HepG2 (cell line): Measurements from ENCODE around the gene PLSCR5. TPM values are rescaled to one million over a fixed set of nuclear protein-coding genes. Genes with fewer than 3 reads are reported as not detected.

ENCODE experiments used
- ATAC-seq: fragments of 200-7000 bp; cut with Tn5 transposase; 3 replicates; pipeline ENCODE4 v1.9.1; 2020; ENCODE audit warnings: mild to moderate bottlenecking, moderate library complexity
- BruUV-seq: library from RNA; stranded (reverse); fragments of 400-500 nt; replicated peaks from 2 replicates; lab custom pipeline; 2021; lab: Mats Ljungman, UMichigan
- CTCF ChIA-PET: fragments of 300-600 bp; formaldehyde crosslinking; extraction: SDS; loops from one replicate; lab custom pipeline; 2021; ENCODE audit warnings: low total read pairs, inconsistent platforms, low intra/inter-chr PET ratio; lab: Yijun Ruan, JAX
- POLR2A ChIA-PET: fragments of 350-600 bp; sonication (Branson Sonifier 250); formaldehyde crosslinking; loops from one replicate; lab custom pipeline; 2020; ENCODE audit warnings: antibody characterized with exemption, inconsistent platforms; lab: Yijun Ruan, JAX
- DNase-seq: peaks from one replicate; pipeline ENCODE4 v3.0.0-alpha.2; 2015; ENCODE audit warnings: low spot score
- FAIRE-seq: peaks from 3 replicates; lab custom pipeline; 2011; peaks lifted over from hg19 to GRCh38; lab: Jason Lieb, UNC
- H2AFZ ChIP-seq: one replicate; pipeline ENCODE4 v1.6.1; 2011; ENCODE audit warnings: low read length, inconsistent platforms
- H3K27ac ChIP-seq: fragments of 300-600 bp; 3 replicates; pipeline ENCODE4 v1.8.0; 2011; ENCODE audit warnings: mixed run types, mild to moderate bottlenecking, mixed read lengths, low read length, inconsistent platforms; ENCODE audit not compliant: insufficient read depth; ENCODE audit errors: extremely low read length
- H3K27me3 ChIP-seq, 2 experiments: fragments of 200-600 bp in 1 of 2; 2 replicates in 1 of 2; 3 replicates in 1 of 2; pipeline versions ENCODE4 v1.6.0 to v1.8.0; 2011; ENCODE audit warnings: low read length in 2 of 2, mild to moderate bottlenecking in 2 of 2, moderate library complexity in 2 of 2, inconsistent platforms in 1 of 2; ENCODE audit not compliant: insufficient read depth in 2 of 2, control insufficient read depth in 1 of 2
- H3K36me3 ChIP-seq, 2 experiments: fragments of 200-600 bp in 1 of 2; replicated peaks in 1 of 2; 2 replicates in 1 of 2; 3 replicates in 1 of 2; pipeline versions ENCODE4 v1.5.1 to v1.8.0; 2011; ENCODE audit warnings: low read length in 2 of 2, inconsistent platforms in 1 of 2; ENCODE audit not compliant: insufficient read depth in 2 of 2, control insufficient read depth in 1 of 2
- H3K4me1 ChIP-seq: 2 replicates; pipeline ENCODE4 v1.5.1; 2012; ENCODE audit warnings: low read length, inconsistent platforms; ENCODE audit not compliant: insufficient read depth
- H3K4me2 ChIP-seq: 2 replicates; pipeline ENCODE4 v1.6.0; 2011; ENCODE audit warnings: low read depth, low read length, inconsistent platforms
- H3K4me3 ChIP-seq, 3 experiments: fragments of 200-600 bp in 1 of 3; sonication (generic), shearing (Covaris generic) in 1 of 3; replicated peaks in 1 of 3; 2 replicates each; pipeline ENCODE4 v1.5.1; 2011 to 2016; ENCODE audit warnings: low read length in 3 of 3, inconsistent platforms in 2 of 3, low read depth in 2 of 3, mild to moderate bottlenecking in 2 of 3, control low read depth in 1 of 3, mixed read lengths in 1 of 3; ENCODE audit not compliant: insufficient read depth in 1 of 3
- H3K79me2 ChIP-seq: one replicate; pipeline ENCODE4 v1.6.1; 2011; ENCODE audit warnings: low read length, inconsistent platforms; ENCODE audit not compliant: insufficient read depth
- H3K9ac ChIP-seq: 2 replicates; pipeline ENCODE4 v1.6.0; 2011; ENCODE audit warnings: mild to moderate bottlenecking, low read depth, low read length, inconsistent platforms; ENCODE audit not compliant: insufficient read depth
- H3K9me3 ChIP-seq: 2 replicates; pipeline ENCODE4 v1.5.1; 2012; ENCODE audit warnings: mild to moderate bottlenecking, low read length
- H4K20me1 ChIP-seq: 2 replicates; pipeline ENCODE4 v1.6.0; 2011; ENCODE audit warnings: inconsistent platforms, mild to moderate bottlenecking, low read length, moderate library complexity; ENCODE audit not compliant: insufficient read depth
- CBX1 ChIP-seq: IDR thresholded peaks from one replicate; pipeline ENCODE4 v1.6.1; 2016; ENCODE audit warnings: antibody characterized with exemption, low read depth
- GABPB1 ChIP-seq: IDR thresholded peaks from 2 replicates; pipeline ENCODE4 v1.6.1; 2016; ENCODE audit warnings: mild to moderate bottlenecking, missing genetic modification reagents, moderate library complexity, missing compliant biosample characterization
- HDAC1 ChIP-seq: sonication (generic); formaldehyde crosslinking; IDR thresholded peaks from 2 replicates; pipeline ENCODE4 v1.5.1; 2020; ENCODE audit warnings: mild to moderate bottlenecking, missing genetic modification reagents
- KLF15 ChIP-seq: sonication (generic); formaldehyde crosslinking; IDR thresholded peaks from 2 replicates; pipeline ENCODE4 v1.8.1; 2023; ENCODE audit warnings: borderline replicate concordance, mild to moderate bottlenecking, inconsistent platforms, missing genetic modification reagents, mixed read lengths
- SRSF1 ChIP-seq: fragments of 200-400 bp; formaldehyde crosslinking; optimal IDR thresholded peaks from 2 replicates; pipeline ENCODE3; 2017; ENCODE audit warnings: mild to moderate bottlenecking, low read depth, low read length, moderate library complexity
- SRSF9 ChIP-seq: fragments of 200-400 bp; formaldehyde crosslinking; IDR thresholded peaks from 2 replicates; pipeline ENCODE4 v1.6.1; 2018; ENCODE audit warnings: borderline replicate concordance, mild to moderate bottlenecking, low read depth, low read length; ENCODE audit not compliant: insufficient read depth, poor library complexity, severe bottlenecking
- TFDP1 ChIP-seq: IDR thresholded peaks from 2 replicates; pipeline ENCODE4 v1.6.1; 2016; ENCODE audit warnings: missing compliant biosample characterization, missing genetic modification reagents, borderline replicate concordance
- ZFP36L2 ChIP-seq: sonication (generic); formaldehyde crosslinking; IDR thresholded peaks from 2 replicates; pipeline ENCODE4 v1.4.0; 2020; ENCODE audit warnings: missing genetic modification reagents
- ZNF230 ChIP-seq: sonication (generic); formaldehyde crosslinking; IDR thresholded peaks from 2 replicates; pipeline ENCODE4 v1.4.0; 2020; ENCODE audit warnings: mild to moderate bottlenecking, missing genetic modification reagents
- ZNF232 ChIP-seq: sonication (generic); formaldehyde crosslinking; IDR thresholded peaks from 2 replicates; pipeline ENCODE4 v1.4.0; 2020; ENCODE audit warnings: missing genetic modification reagents, borderline replicate concordance
- ZNF496 ChIP-seq: sonication (generic); formaldehyde crosslinking; IDR thresholded peaks from 2 replicates; pipeline ENCODE4 v1.8.1; 2023; ENCODE audit warnings: mild to moderate bottlenecking, moderate library complexity, missing genetic modification reagents; ENCODE audit not compliant: insufficient replicate concordance
- ZSCAN29 ChIP-seq: sonication (generic); formaldehyde crosslinking; conservative IDR thresholded peaks from 2 replicates; pipeline ENCODE4 v1.4.0; 2020; ENCODE audit warnings: mild to moderate bottlenecking, missing genetic modification reagents
- ZUFSP ChIP-seq: sonication (generic); formaldehyde crosslinking; IDR thresholded peaks from 2 replicates; pipeline ENCODE4 v1.9.0; 2021; ENCODE audit warnings: missing genetic modification reagents, mild to moderate bottlenecking, borderline replicate concordance
- WGBS: methylation state at CpG from one replicate; pipeline ENCODE4 v1.1.6; 2017; ENCODE audit warnings: low lambda C conversion rate; 5-methylcytosine and 5-hydroxymethylcytosine counted together
- in situ Hi-C: cut with HindIII; loops from 2 replicates; pipeline ENCODE4 v1.10.0; 2017; ENCODE audit warnings: low pct_unique_long_range_greater_than_20kb; ENCODE audit not compliant: extremely low pct_ligation_motif_present
- intact Hi-C: fragments of 100-400 bp; cut with micrococcal nuclease; formaldehyde crosslinking; loops from one replicate; pipeline ENCODE4 v1.10.0; 2022; ENCODE audit not compliant: unreplicated experiment
- polyA plus RNA-seq, 8 experiments: library from polyadenylated mRNA; depleted of rRNA in 3 of 8; stranded (reverse) in 7 of 8; unstranded in 1 of 8; fragments of >200 nt; fragmentation: Illumina TruSeq in 4 of 8; extraction: Trizol in 4 of 8; gene quantifications; 2 replicates each; pipeline versions ENCODE4 v1.2.1 to v1.2.3, GENCODE V29; 2011 to 2016; ENCODE audit warnings: low read depth in 4 of 8, missing spikeins in 1 of 8, mixed read lengths in 1 of 8; ENCODE audit not compliant: insufficient read depth in 1 of 8
- total RNA-seq, 5 experiments: library from RNA; depleted of rRNA; stranded (reverse); fragments of >200 nt; fragmentation: Illumina TruSeq; extraction: Trizol; gene quantifications; 2 replicates each; pipeline ENCODE4 v1.2.3, GENCODE V29; 2016; ENCODE audit warnings: low read depth in 1 of 5
- TF ChIP-seq, protein P1 (sequence below): sonication (generic); formaldehyde crosslinking; IDR thresholded peaks from 2 replicates; pipeline ENCODE4 v1.8.1; 2022; ENCODE audit warnings: low read depth, mild to moderate bottlenecking, missing genetic modification reagents
- TF ChIP-seq, protein P2 (sequence below): sonication (generic); formaldehyde crosslinking; IDR thresholded peaks from 2 replicates; pipeline ENCODE4 v1.4.0; 2020; ENCODE audit warnings: low read depth, mild to moderate bottlenecking, missing genetic modification reagents

Gene PLSCR5
- total and polyA plus RNA-seq, 2 of the 13 experiments (the other 11 are each of a cell fraction or from before 2014, with no cell fraction given), result 0.50 TPM; not detected in 1

DNA sequence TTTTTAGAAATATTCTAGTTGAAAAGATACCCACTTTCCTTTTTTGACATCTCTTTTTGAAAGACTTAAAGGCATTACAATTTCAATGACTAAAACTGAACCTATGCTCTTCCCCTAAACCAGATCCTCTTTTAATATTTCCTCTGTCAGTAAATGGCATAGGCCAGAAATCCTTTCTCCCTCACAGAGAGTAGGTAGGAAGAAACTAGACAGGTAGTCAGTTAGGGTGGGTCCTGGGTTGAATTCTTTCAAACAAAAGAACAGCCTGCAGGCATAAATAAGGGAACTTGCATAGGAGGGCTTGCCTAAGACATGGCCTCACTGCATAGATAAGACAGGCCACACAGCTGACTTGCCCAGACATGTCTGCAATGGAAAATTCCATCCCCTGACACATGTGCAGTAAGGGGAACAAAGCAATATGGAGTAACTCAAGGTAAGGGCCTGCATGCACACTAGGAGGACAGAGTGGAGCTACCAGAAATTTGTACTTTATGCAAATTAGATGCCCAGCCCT, 23.1 kb downstream of the PLSCR5 start (continued):
- TF ChIP-seq TFDP1, result no peak
- no peak for TF ChIP-seq ZSCAN29
- TF ChIP-seq, protein P1, sequence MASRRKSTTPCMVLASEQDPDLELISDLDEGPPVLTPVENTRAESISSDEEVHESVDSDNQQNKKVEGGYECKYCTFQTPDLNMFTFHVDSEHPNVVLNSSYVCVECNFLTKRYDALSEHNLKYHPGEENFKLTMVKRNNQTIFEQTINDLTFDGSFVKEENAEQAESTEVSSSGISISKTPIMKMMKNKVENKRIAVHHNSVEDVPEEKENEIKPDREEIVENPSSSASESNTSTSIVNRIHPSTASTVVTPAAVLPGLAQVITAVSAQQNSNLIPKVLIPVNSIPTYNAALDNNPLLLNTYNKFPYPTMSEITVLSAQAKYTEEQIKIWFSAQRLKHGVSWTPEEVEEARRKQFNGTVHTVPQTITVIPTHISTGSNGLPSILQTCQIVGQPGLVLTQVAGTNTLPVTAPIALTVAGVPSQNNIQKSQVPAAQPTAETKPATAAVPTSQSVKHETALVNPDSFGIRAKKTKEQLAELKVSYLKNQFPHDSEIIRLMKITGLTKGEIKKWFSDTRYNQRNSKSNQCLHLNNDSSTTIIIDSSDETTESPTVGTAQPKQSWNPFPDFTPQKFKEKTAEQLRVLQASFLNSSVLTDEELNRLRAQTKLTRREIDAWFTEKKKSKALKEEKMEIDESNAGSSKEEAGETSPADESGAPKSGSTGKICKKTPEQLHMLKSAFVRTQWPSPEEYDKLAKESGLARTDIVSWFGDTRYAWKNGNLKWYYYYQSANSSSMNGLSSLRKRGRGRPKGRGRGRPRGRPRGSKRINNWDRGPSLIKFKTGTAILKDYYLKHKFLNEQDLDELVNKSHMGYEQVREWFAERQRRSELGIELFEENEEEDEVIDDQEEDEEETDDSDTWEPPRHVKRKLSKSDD (CRISPR knock-in tag), result no peak
- TF ChIP-seq ZNF230, result no peak
- TF ChIP-seq GABPB1 (CRISPR knock-in tag), result no peak

- H4K20me1 ChIP-seq, result no peaks in the 10 kb centered on the region
- peak overlapping the region; percentile 49 for H3K9ac ChIP-seq
- no peak overlapping the region for H2AFZ ChIP-seq
- H3K4me2 ChIP-seq, result peak overlapping the region; percentile 46
- no peaks in the 10 kb centered on the region for H3K36me3 ChIP-seq
- ChIA-PET CTCF (no interaction called here), POLR2A (interaction anchor here (1.1 to 2.5 kb wide), 5 partner anchors 37 to 420 kb away, joined by 4 to 14 read pairs (median 9); partner anchors contain the start of genes PLOD2 and PLSCR1)
- 0 out of 6 replicates have a peak overlapping the region, but pooled peaks of 1 of the 3 experiments have one; percentile 6 for H3K4me3 ChIP-seq
- H3K9me3 ChIP-seq, result peaks cover 17% of the 10 kb centered on the region
- DNase-seq (peak; percentile 87), ATAC-seq (peak; percentile 97), FAIRE-seq (peak; percentile 18)
- in situ Hi-C loops (no loop called here), intact Hi-C loops (loop anchor here (2.0 to 5.0 kb wide), 2 partner anchors 39 to 58 kb away; partner anchors contain the start of gene PLSCR1)
- peaks cover 40% of the 10 kb centered on the region for H3K4me1 ChIP-seq
- 0% methylated on average over 1 of the region's 1 CpG for WGBS
- BruUV-seq, result no TSS peak
- peak overlapping the region; percentile 67 for H3K27ac ChIP-seq
- no peaks in the 10 kb centered on the region for H3K79me2 ChIP-seq
- no peaks in the 10 kb centered on the region for H3K27me3 ChIP-seq
- TF ChIP-seq ZNF496 (no peak), ZNF232 (CRISPR knock-in tag) (no peak), SRSF1 (no peak), KLF15 (CRISPR knock-in tag) (no peak), HDAC1 (CRISPR knock-in tag) (0 out of 2 replicates have a peak, but pooled peaks have one; percentile 45), ZUFSP (CRISPR knock-in tag) (no peak), ZFP36L2 (CRISPR knock-in tag) (no peak), SRSF9 (no peak), CBX1 (no peak)
- TF ChIP-seq, protein P2, sequence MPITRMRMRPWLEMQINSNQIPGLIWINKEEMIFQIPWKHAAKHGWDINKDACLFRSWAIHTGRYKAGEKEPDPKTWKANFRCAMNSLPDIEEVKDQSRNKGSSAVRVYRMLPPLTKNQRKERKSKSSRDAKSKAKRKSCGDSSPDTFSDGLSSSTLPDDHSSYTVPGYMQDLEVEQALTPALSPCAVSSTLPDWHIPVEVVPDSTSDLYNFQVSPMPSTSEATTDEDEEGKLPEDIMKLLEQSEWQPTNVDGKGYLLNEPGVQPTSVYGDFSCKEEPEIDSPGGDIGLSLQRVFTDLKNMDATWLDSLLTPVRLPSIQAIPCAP, result no peak
Observed at GRCh38 chr3:146581080-146581601, 24.0 kb downstream of the PLSCR5 start.
